Mesendoderm (in vitro differentiated cells): ENCODE measurements around the gene SEMA6A.

Experiments used
- DNase-seq: peaks from one replicate; pipeline ENCODE4 v3.0.0; 2013
- H2AK5ac ChIP-seq: 2 replicates; pipeline ENCODE4 v1.6.1; 2013; ENCODE audit warnings: low read length, inconsistent platforms
- H2BK120ac ChIP-seq: 2 replicates; pipeline ENCODE4 v1.6.1; 2013; ENCODE audit warnings: low read depth, mild to moderate bottlenecking, low read length, moderate library complexity, mixed read lengths
- H2BK15ac ChIP-seq: replicated peaks from 2 replicates; pipeline ENCODE4 v1.6.1; 2013; ENCODE audit warnings: low read depth, mild to moderate bottlenecking, moderate library complexity
- H2BK5ac ChIP-seq: 2 replicates; pipeline ENCODE4 v1.6.1; 2013; ENCODE audit warnings: low read length, inconsistent platforms
- H3K18ac ChIP-seq: 2 replicates; pipeline ENCODE4 v1.6.1; 2013; ENCODE audit warnings: mild to moderate bottlenecking, low read length, mixed read lengths
- H3K23ac ChIP-seq: one replicate; pipeline ENCODE4 v1.6.1; 2013; ENCODE audit warnings: low read length
- H3K27ac ChIP-seq: 2 replicates; pipeline ENCODE4 v1.5.1; 2013; ENCODE audit warnings: low read depth, mild to moderate bottlenecking, inconsistent platforms, low read length, moderate library complexity
- H3K27me3 ChIP-seq: 2 replicates; pipeline ENCODE4 v1.6.1; 2013; ENCODE audit warnings: low read length, control low read depth, mild to moderate bottlenecking, inconsistent platforms; ENCODE audit not compliant: insufficient read depth, poor library complexity
- H3K36me3 ChIP-seq: 2 replicates; pipeline ENCODE4 v1.6.1; 2013; ENCODE audit warnings: low read length, inconsistent platforms; ENCODE audit not compliant: control insufficient read depth, insufficient read depth
- H3K4ac ChIP-seq: one replicate; pipeline ENCODE4 v1.6.1; 2013; ENCODE audit warnings: low read depth, mild to moderate bottlenecking, low read length, moderate library complexity
- H3K4me1 ChIP-seq: 2 replicates; pipeline ENCODE4 v1.6.1; 2013; ENCODE audit warnings: low read depth, low read length, inconsistent platforms; ENCODE audit not compliant: control insufficient read depth
- H3K4me2 ChIP-seq: 2 replicates; pipeline ENCODE4 v1.6.1; 2013; ENCODE audit warnings: low read length
- H3K4me3 ChIP-seq: 2 replicates; pipeline ENCODE4 v1.5.1; 2013; ENCODE audit warnings: mild to moderate bottlenecking, low read length
- H3K56ac ChIP-seq: one replicate; pipeline ENCODE4 v1.6.1; 2013; ENCODE audit warnings: low read length
- H3K79me1 ChIP-seq: 2 replicates; pipeline ENCODE4 v1.6.1; 2013; ENCODE audit warnings: low read length, inconsistent platforms
- H3K79me2 ChIP-seq: 2 replicates; pipeline ENCODE4 v1.6.1; 2013; ENCODE audit warnings: mild to moderate bottlenecking, low read length; ENCODE audit not compliant: control insufficient read depth, insufficient read depth
- H3K9ac ChIP-seq: 2 replicates; pipeline ENCODE4 v1.6.1; 2013; ENCODE audit warnings: low read length, inconsistent platforms
- H4K5ac ChIP-seq: one replicate; pipeline ENCODE4 v1.6.1; 2013; ENCODE audit warnings: low read length
- H4K8ac ChIP-seq: one replicate; pipeline ENCODE4 v1.6.1; 2013; ENCODE audit warnings: low read depth, mild to moderate bottlenecking, control low read depth, low read length, moderate library complexity
- WGBS: extraction: QIAGEN DNeasy Blood & Tissue Kit; methylation state at CpG from one replicate; pipeline ENCODE4 v1.1.7; 2013; ENCODE audit warnings: low lambda C conversion rate, missing lambda C conversion rate; ENCODE audit not compliant: insufficient coverage; ENCODE audit errors: extremely low coverage; 5-methylcytosine and 5-hydroxymethylcytosine counted together

SEMA6A gene

GRCh38 chr5:116442095-116442534 lies 132.5 kb downstream of the SEMA6A start:
- peaks cover 2% of the 10 kb centered on the region for H3K4me1 ChIP-seq
- no peaks in the 10 kb centered on the region for H3K79me1 ChIP-seq
- no peak overlapping the region for H3K23ac ChIP-seq
- H3K56ac ChIP-seq: no peak overlapping the region
- no peak overlapping the region for H4K8ac ChIP-seq
- no peaks in the 10 kb centered on the region for H3K79me2 ChIP-seq
- DNase-seq: no peak
- no CpG with 5 or more reads among the region's 3 CpGs for WGBS
- no peak overlapping the region for H3K4me3 ChIP-seq
- no peaks in the 10 kb centered on the region for H3K27me3 ChIP-seq
- H3K9ac ChIP-seq: no peak overlapping the region
- H4K5ac ChIP-seq: no peak overlapping the region
- no peak overlapping the region for H2AK5ac ChIP-seq
- no peak overlapping the region for H3K18ac ChIP-seq
- peaks cover 12% of the 10 kb centered on the region for H3K36me3 ChIP-seq
- H3K4me2 ChIP-seq: no peak overlapping the region
- H3K27ac ChIP-seq: no peak overlapping the region
- H2BK120ac ChIP-seq: no peak overlapping the region
- H2BK5ac ChIP-seq: no peak overlapping the region
- no peak overlapping the region for H3K4ac ChIP-seq
- H2BK15ac ChIP-seq: no peak overlapping the region

GRCh38 chr5:116441223-116441622 lies 133.4 kb downstream of the SEMA6A start:
- no peaks in the 10 kb centered on the region for H3K27me3 ChIP-seq
- no peak overlapping the region for H2BK120ac ChIP-seq
- no peak overlapping the region for H3K56ac ChIP-seq
- no peak overlapping the region for H3K4me3 ChIP-seq
- H3K4me1 ChIP-seq: peaks cover 2% of the 10 kb centered on the region
- peak; percentile 58 for DNase-seq
- H3K4me2 ChIP-seq: no peak overlapping the region
- H2AK5ac ChIP-seq: no peak overlapping the region
- no CpG with 5 or more reads among the region's 2 CpGs for WGBS
- no peak overlapping the region for H3K9ac ChIP-seq
- H2BK15ac ChIP-seq: no peak overlapping the region
- H3K36me3 ChIP-seq: peaks cover 4% of the 10 kb centered on the region
- H4K8ac ChIP-seq: no peak overlapping the region
- H2BK5ac ChIP-seq: no peak overlapping the region
- no peak overlapping the region for H3K23ac ChIP-seq
- no peak overlapping the region for H3K4ac ChIP-seq
- H3K18ac ChIP-seq: no peak overlapping the region
- no peaks in the 10 kb centered on the region for H3K79me2 ChIP-seq
- H4K5ac ChIP-seq: no peak overlapping the region
- no peak overlapping the region for H3K27ac ChIP-seq
- H3K79me1 ChIP-seq: no peaks in the 10 kb centered on the region

- H3K79me2 ChIP-seq: no peaks in the 10 kb centered on the region
- no peak overlapping the region for H4K8ac ChIP-seq
- no peak overlapping the region for H3K9ac ChIP-seq
- H4K5ac ChIP-seq: no peak overlapping the region
- H3K4ac ChIP-seq: no peak overlapping the region
- H3K18ac ChIP-seq: no peak overlapping the region
- H3K4me1 ChIP-seq: peaks cover 2% of the 10 kb centered on the region
- no peak overlapping the region for H3K4me3 ChIP-seq
- no peak overlapping the region for H2AK5ac ChIP-seq
- H2BK120ac ChIP-seq: no peak overlapping the region
- WGBS: no CpG with 5 or more reads among the region's 5 CpGs
- H3K4me2 ChIP-seq: no peak overlapping the region
- H2BK15ac ChIP-seq: no peak overlapping the region
- peaks cover 4% of the 10 kb centered on the region for H3K36me3 ChIP-seq
- no peak overlapping the region for H3K27ac ChIP-seq
- no peak overlapping the region for H3K23ac ChIP-seq
- H2BK5ac ChIP-seq: no peak overlapping the region
- H3K27me3 ChIP-seq: no peaks in the 10 kb centered on the region
- no peak overlapping the region for H3K56ac ChIP-seq
- DNase-seq: no peak
- no peaks in the 10 kb centered on the region for H3K79me1 ChIP-seq
These were observed 134.1 kb downstream of the SEMA6A start for GRCh38 chr5:116440457-116441001.

- H3K27me3 ChIP-seq: no peaks in the 10 kb centered on the region
- no peak overlapping the region for H3K9ac ChIP-seq
- H2BK5ac ChIP-seq: no peak overlapping the region
- H3K79me1 ChIP-seq: no peaks in the 10 kb centered on the region
- no peak overlapping the region for H3K27ac ChIP-seq
- H3K4me1 ChIP-seq: peaks cover 2% of the 10 kb centered on the region
- DNase-seq: no peak
- no peak overlapping the region for H4K8ac ChIP-seq
- H3K18ac ChIP-seq: no peak overlapping the region
- no peak overlapping the region for H3K23ac ChIP-seq
- H3K4ac ChIP-seq: no peak overlapping the region
- H2BK120ac ChIP-seq: no peak overlapping the region
- H3K79me2 ChIP-seq: no peaks in the 10 kb centered on the region
- no peak overlapping the region for H2BK15ac ChIP-seq
- H3K56ac ChIP-seq: no peak overlapping the region
- no CpG with 5 or more reads among the region's 5 CpGs for WGBS
- H3K36me3 ChIP-seq: peaks cover 4% of the 10 kb centered on the region
- no peak overlapping the region for H2AK5ac ChIP-seq
- H3K4me3 ChIP-seq: no peak overlapping the region
- no peak overlapping the region for H4K5ac ChIP-seq
- H3K4me2 ChIP-seq: no peak overlapping the region
These were observed 134.7 kb downstream of the SEMA6A start for GRCh38 chr5:116439905-116440304.

GRCh38 chr5:116438979-116439554 lies 135.6 kb downstream of the SEMA6A start:
- H3K27ac ChIP-seq: no peak overlapping the region
- H3K4me1 ChIP-seq: peaks cover 2% of the 10 kb centered on the region
- H3K4me3 ChIP-seq: no peak overlapping the region
- no peak overlapping the region for H4K8ac ChIP-seq
- no CpG with 5 or more reads among the region's 6 CpGs for WGBS
- no peak overlapping the region for H3K23ac ChIP-seq
- no peak for DNase-seq
- H3K9ac ChIP-seq: no peak overlapping the region
- H2BK120ac ChIP-seq: no peak overlapping the region
- no peak overlapping the region for H2BK5ac ChIP-seq
- H3K27me3 ChIP-seq: no peaks in the 10 kb centered on the region
- H3K4me2 ChIP-seq: no peak overlapping the region
- no peak overlapping the region for H3K18ac ChIP-seq
- H3K79me2 ChIP-seq: no peaks in the 10 kb centered on the region
- peak overlapping the region; percentile 6 for H3K4ac ChIP-seq
- H2BK15ac ChIP-seq: no peak overlapping the region
- H3K79me1 ChIP-seq: no peaks in the 10 kb centered on the region
- no peaks in the 10 kb centered on the region for H3K36me3 ChIP-seq
- no peak overlapping the region for H2AK5ac ChIP-seq
- no peak overlapping the region for H3K56ac ChIP-seq
- H4K5ac ChIP-seq: no peak overlapping the region
